CD14-positive monocyte (primary cell): ENCODE results near the gene KCTD21. TPM values are rescaled to one million over a fixed set of nuclear protein-coding genes. Genes with fewer than 3 reads are reported as not detected.
"Not testable (repeated sequence)": the region's sequence is repeated elsewhere in the genome, so short reads cannot be mapped to it uniquely, and the experiment has no call there.

Experiments
- DNase-seq, 3 donors: peaks; one replicate each; pipeline ENCODE4 v3.0.0-alpha.2; 2011 to 2022
- H2AFZ ChIP-seq: 2 replicates; pipeline ENCODE4 v1.6.0; 2012; ENCODE audit warnings: mild to moderate bottlenecking, low read depth, low read length, inconsistent platforms; ENCODE audit not compliant: insufficient read depth, poor library complexity, severe bottlenecking
- H3K27ac ChIP-seq, 2 donors: 1 replicate in 1 of 2; 2 replicates in 1 of 2; pipeline ENCODE4 v1.5.1; 2012 to 2013; ENCODE audit warnings: low read length in 2 of 2, control low read depth in 1 of 2, inconsistent platforms in 1 of 2, low read depth in 1 of 2, mild to moderate bottlenecking in 1 of 2
- H3K27me3 ChIP-seq, 2 donors: one replicate each; pipeline versions ENCODE4 v1.6.0 to v1.6.1; 2011 to 2013; ENCODE audit warnings: low read length in 2 of 2; ENCODE audit not compliant: control insufficient read depth in 2 of 2, insufficient read depth in 2 of 2
- H3K36me3 ChIP-seq, 2 donors: replicated peaks in 1 of 2; 1 replicate in 1 of 2; 2 replicates in 1 of 2; pipeline versions ENCODE4 v1.5.1 to v1.6.1; 2012 to 2013; ENCODE audit warnings: low read length in 2 of 2, control low read depth in 1 of 2, inconsistent platforms in 1 of 2, mild to moderate bottlenecking in 1 of 2; ENCODE audit not compliant: insufficient read depth in 2 of 2, control insufficient read depth in 1 of 2
- H3K4me1 ChIP-seq, 2 donors: 1 replicate in 1 of 2; 2 replicates in 1 of 2; pipeline versions ENCODE4 v1.5.1 to v1.6.1; 2012 to 2013; ENCODE audit warnings: low read length in 2 of 2, control low read depth in 1 of 2, inconsistent platforms in 1 of 2, mild to moderate bottlenecking in 1 of 2, moderate library complexity in 1 of 2; ENCODE audit not compliant: insufficient read depth in 2 of 2, control insufficient read depth in 1 of 2
- H3K4me2 ChIP-seq: replicated peaks from 2 replicates; pipeline ENCODE3; 2012; ENCODE audit warnings: low read length, moderate library complexity, mild to moderate bottlenecking; ENCODE audit not compliant: poor library complexity, severe bottlenecking; ENCODE audit errors: extremely low read depth
- H3K4me3 ChIP-seq, 3 experiments: fragments of 200-600 bp in 1 of 3; sonication (generic) in 1 of 3; replicated peaks in 1 of 3; 1 replicate in 2 of 3; 2 replicates in 1 of 3; pipeline ENCODE4 v1.5.1; 2011 to 2013; ENCODE audit warnings: low read length in 3 of 3, mild to moderate bottlenecking in 3 of 3, control low read depth in 2 of 3, low read depth in 2 of 3, inconsistent platforms in 1 of 3, moderate library complexity in 1 of 3
- H3K79me2 ChIP-seq: 2 replicates; pipeline ENCODE4 v1.6.0; 2012; ENCODE audit warnings: mild to moderate bottlenecking, control low read depth, inconsistent platforms, low read length, moderate library complexity; ENCODE audit not compliant: insufficient read depth
- H3K9ac ChIP-seq: 2 replicates; pipeline ENCODE4 v1.6.0; 2017; ENCODE audit warnings: low read length, mild to moderate bottlenecking; ENCODE audit not compliant: insufficient read depth, poor library complexity, severe bottlenecking
- H3K9me3 ChIP-seq, 2 donors: replicated peaks in 1 of 2; 1 replicate in 1 of 2; 2 replicates in 1 of 2; pipeline versions ENCODE4 v1.5.1 to v1.6.1; 2012 to 2013; ENCODE audit warnings: low read length in 2 of 2, control low read depth in 1 of 2; ENCODE audit not compliant: control insufficient read depth in 1 of 2, insufficient read depth in 1 of 2
- H4K20me1 ChIP-seq: 2 replicates; pipeline ENCODE4 v1.6.0; 2012; ENCODE audit warnings: mild to moderate bottlenecking, low read length, control low read depth, moderate library complexity; ENCODE audit not compliant: insufficient read depth
- H3K27ac Mint-ChIP-seq, 7 donors: one replicate each; pipeline ENCODE4 v1.8.0; 2020; ENCODE audit warnings: mild to moderate bottlenecking in 7 of 7, mixed read lengths in 7 of 7, moderate library complexity in 6 of 7, inconsistent platforms in 2 of 7
- H3K27me3 Mint-ChIP-seq, 3 donors: one replicate each; pipeline ENCODE4 v1.8.0; 2021 to 2022; ENCODE audit warnings: low read depth in 3 of 3, mild to moderate bottlenecking in 3 of 3, mixed read lengths in 3 of 3, moderate library complexity in 3 of 3, inconsistent platforms in 1 of 3
- H3K36me3 Mint-ChIP-seq, 2 donors: one replicate each; pipeline ENCODE4 v1.8.0; 2020; ENCODE audit warnings: mixed read lengths in 2 of 2, inconsistent platforms in 1 of 2, mild to moderate bottlenecking in 1 of 2
- H3K4me1 Mint-ChIP-seq: one replicate; pipeline ENCODE4 v1.8.0; 2020; ENCODE audit warnings: mild to moderate bottlenecking, mixed read lengths
- H3K4me3 Mint-ChIP-seq, 2 donors: one replicate each; pipeline ENCODE4 v1.8.0; 2020; ENCODE audit warnings: mild to moderate bottlenecking in 2 of 2, mixed read lengths in 2 of 2, moderate library complexity in 1 of 2
- H3K9me3 Mint-ChIP-seq, 7 donors: one replicate each; pipeline ENCODE4 v1.8.0; 2020 to 2022; ENCODE audit warnings: mixed read lengths in 7 of 7, mild to moderate bottlenecking in 6 of 7, moderate library complexity in 6 of 7, inconsistent platforms in 2 of 7
- WGBS: methylation state at CpG from one replicate; pipeline ENCODE4 v1.1.5; 2013; ENCODE audit warnings: missing lambda C conversion rate; ENCODE audit not compliant: insufficient coverage; 5-methylcytosine and 5-hydroxymethylcytosine counted together
- intact Hi-C, 2 donors: fragments of 100-400 bp; cut with micrococcal nuclease; formaldehyde crosslinking; loops; one replicate each; pipeline versions ENCODE4 v1.15.0 to v1.15.1; 2023
- polyA plus RNA-seq, 3 donors: library from polyadenylated mRNA; depleted of rRNA in 1 of 3; unstranded in 2 of 3; stranded (reverse) in 1 of 3; fragments of 300-500 nt in 2 of 3; fragments of >200 nt in 1 of 3; fragmentation: Illumina TruSeq in 2 of 3; gene quantifications; 1 replicate in 2 of 3; 2 replicates in 1 of 3; pipeline ENCODE4 v1.2.3, GENCODE V29; 2012 to 2021
- TF ChIP-seq, protein P1 (sequence below): fragments of 200-600 bp; IDR thresholded peaks from one replicate; pipeline ENCODE4 v1.8.0; 2022; ENCODE audit warnings: antibody characterized with exemption, mild to moderate bottlenecking

KCTD21 gene
- polyA plus RNA-seq, 3 donors = 3.2 to 9.2 (median 5.2) TPM

DNA sequence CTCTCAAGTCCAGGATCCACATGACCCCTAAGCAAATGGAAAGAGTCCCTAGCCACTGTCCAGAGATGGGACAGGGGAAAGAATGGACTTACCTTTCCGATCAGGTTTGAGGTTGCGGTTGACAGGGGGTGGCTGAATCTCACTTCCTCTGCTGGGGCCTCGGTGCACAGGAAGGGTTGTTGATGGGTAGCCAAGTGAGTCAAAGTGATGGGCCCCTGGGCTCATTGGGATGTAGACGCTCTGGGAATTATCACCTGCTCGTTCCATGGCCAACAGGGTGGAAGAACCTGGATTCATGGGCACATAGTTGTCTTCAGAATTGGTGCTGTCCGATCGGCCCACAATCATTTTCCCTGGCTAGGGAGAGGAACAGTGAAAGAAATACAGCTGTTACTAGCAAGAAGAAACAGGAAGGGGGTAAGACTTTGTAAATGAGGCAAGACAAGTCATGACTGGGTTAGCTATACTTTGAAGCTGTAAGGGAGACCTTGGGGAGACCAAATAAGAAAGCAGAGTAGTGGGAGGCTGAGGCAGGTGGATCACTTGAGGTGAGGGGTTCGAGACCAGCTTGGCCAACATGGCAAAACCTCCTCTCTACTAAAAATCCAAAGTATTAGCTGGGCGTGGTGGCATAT, 35.0 kb upstream of the KCTD21 start:
- Histone ChIP-seq H3K36me3 (peaks cover 85 to 91% of the 10 kb centered on the region in 2 donors), H2AFZ (no peak overlapping the region), H3K9ac (no peak overlapping the region), H3K4me1 (peaks cover 4 to 9% of the 10 kb centered on the region in 2 donors), H3K9me3 (no peaks in the 10 kb centered on the region), H3K79me2 (peaks cover 6% of the 10 kb centered on the region), H3K27ac (peak overlapping the region in 1 of 2 donors; percentile 1), H3K4me2 (no peak overlapping the region), H4K20me1 (peaks cover 71% of the 10 kb centered on the region), H3K4me3 (no peak overlapping the region), H3K27me3 (no peaks in the 10 kb centered on the region)
- Mint-ChIP-seq H3K27me3 (peaks cover 0 to 5% (median 3%) of the 10 kb centered on the region in 3 donors), H3K9me3 (no peaks in the 10 kb centered on the region), H3K27ac (peak overlapping the region in 5 of 7 donors; percentile 0 to 72 (median 31)), H3K4me3 (no peak overlapping the region), H3K4me1 (peaks cover 7% of the 10 kb centered on the region), H3K36me3 (peaks cover 83 to 87% of the 10 kb centered on the region in 2 donors)
- intact Hi-C loops = loop anchor here in 1 of 2 donors (10.0 kb wide), 1 partner anchor 211 kb away; no protein-coding TSS in a partner anchor
- WGBS = 82% methylated on average over 7 of the region's 9 CpGs
- DNase-seq = no peak
- TF ChIP-seq, protein P1, sequence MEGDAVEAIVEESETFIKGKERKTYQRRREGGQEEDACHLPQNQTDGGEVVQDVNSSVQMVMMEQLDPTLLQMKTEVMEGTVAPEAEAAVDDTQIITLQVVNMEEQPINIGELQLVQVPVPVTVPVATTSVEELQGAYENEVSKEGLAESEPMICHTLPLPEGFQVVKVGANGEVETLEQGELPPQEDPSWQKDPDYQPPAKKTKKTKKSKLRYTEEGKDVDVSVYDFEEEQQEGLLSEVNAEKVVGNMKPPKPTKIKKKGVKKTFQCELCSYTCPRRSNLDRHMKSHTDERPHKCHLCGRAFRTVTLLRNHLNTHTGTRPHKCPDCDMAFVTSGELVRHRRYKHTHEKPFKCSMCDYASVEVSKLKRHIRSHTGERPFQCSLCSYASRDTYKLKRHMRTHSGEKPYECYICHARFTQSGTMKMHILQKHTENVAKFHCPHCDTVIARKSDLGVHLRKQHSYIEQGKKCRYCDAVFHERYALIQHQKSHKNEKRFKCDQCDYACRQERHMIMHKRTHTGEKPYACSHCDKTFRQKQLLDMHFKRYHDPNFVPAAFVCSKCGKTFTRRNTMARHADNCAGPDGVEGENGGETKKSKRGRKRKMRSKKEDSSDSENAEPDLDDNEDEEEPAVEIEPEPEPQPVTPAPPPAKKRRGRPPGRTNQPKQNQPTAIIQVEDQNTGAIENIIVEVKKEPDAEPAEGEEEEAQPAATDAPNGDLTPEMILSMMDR = no peak

DNA sequence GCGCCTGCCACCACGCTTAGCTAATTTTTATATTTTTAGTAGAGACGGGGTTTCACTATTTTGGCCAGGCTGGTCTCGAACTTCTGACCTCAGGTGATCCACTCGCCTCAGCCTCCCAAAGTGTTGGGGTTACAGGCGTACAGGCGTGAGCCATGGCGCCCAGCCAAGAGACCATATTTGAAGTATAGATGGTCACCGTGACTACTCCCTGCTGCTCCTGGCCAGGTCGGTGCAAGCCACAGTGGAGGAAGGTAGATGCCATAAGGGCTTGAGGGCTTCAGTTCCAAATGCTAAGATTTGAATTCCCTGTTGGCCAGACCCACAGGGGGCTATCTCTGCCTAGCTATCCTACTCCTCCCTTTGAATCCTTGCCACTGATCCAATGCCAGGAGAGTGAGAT, 34.3 kb upstream of the KCTD21 start:
- not testable (repeated sequence) for H3K27me3 ChIP-seq, H3K4me3 Mint-ChIP-seq, H2AFZ ChIP-seq, H3K4me1 Mint-ChIP-seq, DNase-seq, H3K79me2 ChIP-seq, H3K4me3 ChIP-seq, H3K27ac Mint-ChIP-seq, H3K4me1 ChIP-seq, H3K27ac ChIP-seq, H3K27me3 Mint-ChIP-seq, H3K9me3 Mint-ChIP-seq, H3K9me3 ChIP-seq, H3K4me2 ChIP-seq, H3K9ac ChIP-seq
- Histone ChIP-seq H3K36me3 (peaks cover 92 to 98% of the 10 kb centered on the region in 2 donors), H4K20me1 (peaks cover 71% of the 10 kb centered on the region)
- intact Hi-C loops = loop anchor here in 1 of 2 donors (10.0 kb wide), 1 partner anchor 212 kb away; no protein-coding TSS in a partner anchor
- H3K36me3 Mint-ChIP-seq = peaks cover 90 to 94% of the 10 kb centered on the region in 2 donors
- 81% methylated on average over 6 of the region's 10 CpGs for WGBS
